ENCODE results near the gene SMYD3. TPM values are rescaled to one million over a fixed set of nuclear protein-coding genes. Genes with fewer than 3 reads are reported as not detected.
"Not testable (repeated sequence)": the region's sequence is repeated elsewhere in the genome, so short reads cannot be mapped to it uniquely, and the experiment has no call there.

SMYD3 gene
- total RNA-seq, 1 donor from 2014 or later, result 29.2 TPM

- DNase-seq (ENCODE audit: low read depth), result no peak
These were observed 758.0 kb downstream of the SMYD3 start for GRCh38 chr1:245749053-245749452.

GRCh38 chr1:245748646-245749045 lies 758.4 kb downstream of the SMYD3 start:
- Histone ChIP-seq H3K36me3 (ENCODE audit: control insufficient read depth, insufficient read depth, low read length) (no peaks in the 10 kb centered on the region), H3K4me3 (ENCODE audit: low read depth, low read length) (no peak overlapping the region), H3K27me3 (ENCODE audit: control insufficient read depth, insufficient read depth, low read length) (no peaks in the 10 kb centered on the region)
- no peak for TF ChIP-seq CTCF (IDR thresholded peaks at IDR 0.05; ENCODE audit: insufficient read depth, low read length, poor library complexity, severe bottlenecking)
- no peak for DNase-seq (ENCODE audit: low read depth)

More at GRCh38 chr1:245749053-245749452, 758.0 kb downstream of the SMYD3 start:
- H3K27me3 ChIP-seq (ENCODE audit: control insufficient read depth, insufficient read depth, low read length), result no peaks in the 10 kb centered on the region
- no peak overlapping the region for H3K4me3 ChIP-seq (ENCODE audit: low read depth, low read length)
- no peaks in the 10 kb centered on the region for H3K36me3 ChIP-seq (ENCODE audit: control insufficient read depth, insufficient read depth, low read length)
- no peak for TF ChIP-seq CTCF (IDR thresholded peaks at IDR 0.05; ENCODE audit: insufficient read depth, low read length, poor library complexity, severe bottlenecking)

- no peak overlapping the region for H3K4me3 ChIP-seq (ENCODE audit: low read depth, low read length)
- no peaks in the 10 kb centered on the region for H3K36me3 ChIP-seq (ENCODE audit: control insufficient read depth, insufficient read depth, low read length)
- no peaks in the 10 kb centered on the region for H3K27me3 ChIP-seq (ENCODE audit: control insufficient read depth, insufficient read depth, low read length)
- peak; percentile 43 for DNase-seq (ENCODE audit: low read depth)
- no peak for TF ChIP-seq CTCF (IDR thresholded peaks at IDR 0.05; ENCODE audit: insufficient read depth, low read length, poor library complexity, severe bottlenecking)
These were observed 758.8 kb downstream of the SMYD3 start for GRCh38 chr1:245748240-245748639.

- H3K4me3 ChIP-seq (ENCODE audit: low read depth, low read length), result no peak overlapping the region
- TF ChIP-seq CTCF (IDR thresholded peaks at IDR 0.05; ENCODE audit: insufficient read depth, low read length, poor library complexity, severe bottlenecking), result no peak
- no peaks in the 10 kb centered on the region for H3K36me3 ChIP-seq (ENCODE audit: control insufficient read depth, insufficient read depth, low read length)
- H3K27me3 ChIP-seq (ENCODE audit: control insufficient read depth, insufficient read depth, low read length), result no peaks in the 10 kb centered on the region
- peak; percentile 63 for DNase-seq (ENCODE audit: low read depth)
These were observed 764.2 kb downstream of the SMYD3 start for GRCh38 chr1:245742896-245743295.

- H3K27me3 ChIP-seq (ENCODE audit: control insufficient read depth, insufficient read depth, low read length); DNase-seq (ENCODE audit: low read depth); H3K36me3 ChIP-seq (ENCODE audit: control insufficient read depth, insufficient read depth, low read length); H3K4me3 ChIP-seq (ENCODE audit: low read depth, low read length): not testable (repeated sequence)
These were observed 766.7 kb downstream of the SMYD3 start for GRCh38 chr1:245740336-245740735.

GRCh38 chr1:245730801-245731200 lies 776.3 kb downstream of the SMYD3 start:
- TF ChIP-seq CTCF (IDR thresholded peaks at IDR 0.05; ENCODE audit: insufficient read depth, low read length, poor library complexity, severe bottlenecking), result no peak
- H3K27me3 ChIP-seq (ENCODE audit: control insufficient read depth, insufficient read depth, low read length), result no peaks in the 10 kb centered on the region
- DNase-seq (ENCODE audit: low read depth), result no peak
- no peaks in the 10 kb centered on the region for H3K36me3 ChIP-seq (ENCODE audit: control insufficient read depth, insufficient read depth, low read length)
- no peak overlapping the region for H3K4me3 ChIP-seq (ENCODE audit: low read depth, low read length)

- DNase-seq (ENCODE audit: low read depth); H3K27me3 ChIP-seq (ENCODE audit: control insufficient read depth, insufficient read depth, low read length); H3K4me3 ChIP-seq (ENCODE audit: low read depth, low read length); H3K36me3 ChIP-seq (ENCODE audit: control insufficient read depth, insufficient read depth, low read length): not testable (repeated sequence)
These were observed 779.0 kb downstream of the SMYD3 start for GRCh38 chr1:245728035-245728434.

Data from kidney epithelial cell (primary cell).